ENCODE measurements around the gene ZNF484.
A peak's percentile ranks its signal among the peaks of the same experiment; 100 is the strongest.
"Not testable (repeated sequence)": the region's sequence is repeated elsewhere in the genome, so short reads cannot be mapped to it uniquely, and the experiment has no call there.

Gene ZNF484

DNA sequence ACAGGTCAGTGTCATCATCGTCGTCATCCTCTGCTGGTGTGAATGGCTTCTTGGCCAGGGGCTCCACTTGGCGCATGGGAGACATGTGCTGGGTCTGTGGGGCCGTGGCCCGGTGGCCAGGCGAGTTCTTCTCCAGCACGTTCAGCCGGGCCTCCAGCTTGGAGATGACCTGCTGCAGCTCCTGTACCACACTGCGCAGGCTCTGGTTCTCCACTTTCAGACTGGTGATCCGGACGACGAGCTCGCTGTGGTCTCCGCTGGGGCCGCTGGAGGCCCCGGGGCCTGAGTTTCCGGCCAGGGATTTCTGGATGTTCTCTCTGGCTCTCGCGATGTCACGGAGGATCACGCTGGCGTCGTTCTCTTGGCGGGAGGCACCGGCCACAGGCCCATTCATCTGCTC, 40.6 kb downstream of the ZNF484 start:
- H3K27ac ChIP-seq, result no peak overlapping the region
- no peak for TF ChIP-seq ZFX (IDR thresholded peaks at IDR 0.05)
- TF ChIP-seq, protein P1, sequence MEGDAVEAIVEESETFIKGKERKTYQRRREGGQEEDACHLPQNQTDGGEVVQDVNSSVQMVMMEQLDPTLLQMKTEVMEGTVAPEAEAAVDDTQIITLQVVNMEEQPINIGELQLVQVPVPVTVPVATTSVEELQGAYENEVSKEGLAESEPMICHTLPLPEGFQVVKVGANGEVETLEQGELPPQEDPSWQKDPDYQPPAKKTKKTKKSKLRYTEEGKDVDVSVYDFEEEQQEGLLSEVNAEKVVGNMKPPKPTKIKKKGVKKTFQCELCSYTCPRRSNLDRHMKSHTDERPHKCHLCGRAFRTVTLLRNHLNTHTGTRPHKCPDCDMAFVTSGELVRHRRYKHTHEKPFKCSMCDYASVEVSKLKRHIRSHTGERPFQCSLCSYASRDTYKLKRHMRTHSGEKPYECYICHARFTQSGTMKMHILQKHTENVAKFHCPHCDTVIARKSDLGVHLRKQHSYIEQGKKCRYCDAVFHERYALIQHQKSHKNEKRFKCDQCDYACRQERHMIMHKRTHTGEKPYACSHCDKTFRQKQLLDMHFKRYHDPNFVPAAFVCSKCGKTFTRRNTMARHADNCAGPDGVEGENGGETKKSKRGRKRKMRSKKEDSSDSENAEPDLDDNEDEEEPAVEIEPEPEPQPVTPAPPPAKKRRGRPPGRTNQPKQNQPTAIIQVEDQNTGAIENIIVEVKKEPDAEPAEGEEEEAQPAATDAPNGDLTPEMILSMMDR (conservative IDR thresholded peaks at IDR 0.05), result no peak

DNA sequence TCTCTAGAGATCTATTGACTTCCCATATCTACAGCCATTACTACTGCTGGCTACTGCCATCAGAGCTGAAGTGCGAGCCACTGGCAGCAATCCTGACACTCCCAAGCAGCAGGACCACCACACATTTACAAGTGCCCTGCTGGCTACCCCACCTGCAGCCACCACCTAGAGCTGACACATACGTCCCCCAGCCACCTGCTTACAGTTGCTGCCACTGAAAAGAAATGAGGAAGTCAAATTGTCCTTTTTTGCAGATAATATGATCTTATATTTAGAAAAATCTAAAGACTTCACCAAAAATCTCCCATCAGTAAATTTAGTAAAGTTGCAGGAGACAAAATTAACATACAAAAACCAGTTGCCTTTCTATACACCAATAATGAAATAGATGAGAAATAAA, 48.4 kb downstream of the ZNF484 start:
- TF ChIP-seq ZFX (IDR thresholded peaks at IDR 0.05), result no peak
- TF ChIP-seq, protein P1 (conservative IDR thresholded peaks at IDR 0.05), result no peak
- H3K27ac ChIP-seq, result no peak overlapping the region

DNA sequence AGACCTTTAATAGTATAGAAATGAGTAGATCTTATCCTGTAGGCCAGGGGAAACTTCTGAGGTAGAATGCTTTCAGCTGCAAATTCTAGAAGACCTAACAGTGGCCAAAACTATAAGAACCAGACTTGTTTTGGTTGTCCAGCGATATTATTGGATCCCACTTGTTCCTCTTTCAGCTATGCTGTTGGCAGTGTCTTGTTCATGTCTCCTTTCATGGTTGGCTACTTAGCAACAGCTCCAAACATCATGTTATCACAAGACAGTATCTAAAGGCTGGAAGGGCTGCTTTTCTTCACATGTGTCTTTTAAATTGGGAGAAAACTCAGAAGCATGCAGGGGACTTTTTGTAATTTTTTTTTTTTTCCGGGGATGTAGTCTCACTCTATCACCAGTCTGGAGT, 52.8 kb downstream of the ZNF484 start:
- not testable (repeated sequence) for H3K27ac ChIP-seq

DNA sequence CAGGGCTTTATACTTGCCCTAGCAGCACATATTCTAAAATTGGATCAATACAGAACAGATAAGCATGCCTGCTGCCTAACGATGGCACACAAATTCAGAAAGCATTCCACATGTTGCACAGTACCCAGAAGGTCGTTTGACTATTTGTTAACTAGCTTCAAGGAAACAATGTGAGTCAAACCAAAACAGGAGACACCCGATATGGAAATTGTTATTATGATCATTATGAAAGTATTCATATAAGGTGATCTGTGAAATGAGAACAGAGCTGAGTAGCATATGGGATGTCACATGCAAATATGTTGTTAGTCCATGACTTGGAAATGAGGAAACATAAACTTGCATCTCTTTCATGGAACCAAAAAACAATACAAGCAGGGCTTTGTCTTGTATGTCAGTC, 56.9 kb downstream of the ZNF484 start:
- TF ChIP-seq ZFX (IDR thresholded peaks at IDR 0.05), result no peak
- TF ChIP-seq, protein P1 (conservative IDR thresholded peaks at IDR 0.05), result no peak
- no peak overlapping the region for H3K27ac ChIP-seq

DNA sequence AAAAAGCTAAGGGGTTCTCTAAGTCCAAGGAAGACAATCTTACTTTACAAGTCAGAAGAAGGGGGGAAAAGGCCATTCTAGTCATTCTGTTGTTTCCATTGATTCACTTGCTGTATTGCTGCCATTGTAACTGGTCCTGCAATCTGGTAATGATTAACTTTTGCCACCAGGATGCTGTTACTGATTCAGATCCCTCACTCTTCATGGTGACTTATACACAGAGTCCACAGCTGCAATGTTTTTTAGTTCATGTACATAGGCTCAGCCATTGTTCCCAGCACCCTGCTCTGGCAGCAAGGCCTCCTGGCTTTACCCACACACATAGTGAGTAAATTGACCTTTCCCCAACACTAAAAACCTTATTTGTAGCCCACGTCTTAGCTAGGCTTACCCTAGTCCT, 57.9 kb downstream of the ZNF484 start:
- not testable (repeated sequence) for H3K27ac ChIP-seq

DNA sequence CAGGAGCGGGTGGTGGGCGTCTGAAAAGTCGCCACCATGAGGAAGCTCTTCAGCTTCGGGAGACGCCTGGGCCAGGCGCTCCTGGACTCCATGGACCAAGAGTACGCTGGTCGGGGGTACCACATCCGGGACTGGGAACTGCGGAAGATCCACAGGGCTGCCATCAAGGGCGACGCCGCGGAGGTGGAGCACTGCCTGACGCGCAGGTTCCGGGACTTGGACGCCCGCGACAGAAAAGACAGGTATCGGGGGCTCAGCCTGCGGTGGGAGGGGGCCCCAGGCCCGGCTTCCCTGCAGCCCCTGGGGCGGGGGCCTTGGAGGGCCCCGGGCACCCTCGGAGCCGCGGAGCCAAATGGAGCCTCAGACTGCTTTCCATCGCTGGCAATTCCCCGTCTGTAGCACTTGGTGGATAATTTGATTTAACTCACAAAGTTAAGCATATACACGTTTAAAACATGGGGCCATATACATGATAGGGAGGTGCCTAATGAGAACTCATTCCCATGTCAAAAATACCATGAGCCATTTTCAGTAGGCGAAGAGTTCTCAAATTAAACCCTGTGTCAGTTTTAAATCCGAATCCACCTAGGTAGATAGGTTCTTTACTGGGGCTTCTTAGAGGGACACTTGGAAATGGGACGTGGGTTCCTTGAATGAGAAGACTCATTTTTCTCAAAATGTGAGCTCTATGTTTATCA, 68.1 kb downstream of the ZNF484 start:
- H3K27ac ChIP-seq, result not testable (repeated sequence)

DNA sequence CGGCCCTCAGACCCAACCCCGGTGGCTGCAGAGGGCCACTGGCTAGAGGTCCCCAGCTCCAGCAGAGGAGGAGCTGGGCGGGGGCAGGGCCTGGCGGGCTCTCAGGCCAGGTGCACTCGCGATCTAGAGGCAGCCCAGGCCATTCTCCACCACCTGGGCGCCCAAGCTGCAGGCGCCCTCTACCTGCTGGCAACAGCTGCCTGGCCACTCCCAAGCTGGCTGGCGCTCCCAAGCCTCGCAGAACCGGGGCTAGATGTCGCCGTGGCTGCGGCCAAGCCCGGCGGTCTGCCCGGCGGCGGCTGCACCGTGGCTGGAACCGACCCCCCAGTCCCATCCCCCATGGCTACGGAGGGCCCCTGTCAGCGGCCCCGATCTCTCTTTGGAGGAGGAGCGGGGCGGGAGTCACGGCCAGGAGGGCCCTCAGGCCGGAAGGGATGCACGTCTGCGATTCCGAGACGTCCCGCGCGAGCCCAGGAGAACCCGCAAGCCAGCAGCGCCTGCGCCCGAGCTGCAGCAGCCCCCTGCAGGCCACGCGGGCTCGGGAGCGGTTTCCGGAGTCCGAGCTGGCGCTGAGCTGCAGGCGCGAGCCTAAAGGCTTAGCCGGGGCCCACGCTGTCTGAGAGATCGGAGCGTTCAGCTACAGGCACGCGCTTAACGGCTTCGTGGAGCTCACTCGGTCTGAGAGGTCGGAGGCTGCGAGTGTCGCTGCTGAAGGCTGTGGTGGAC, 68.9 kb downstream of the ZNF484 start:
- no peak overlapping the region for H3K27ac ChIP-seq
- no peak for TF ChIP-seq ZFX (IDR thresholded peaks at IDR 0.05)
- TF ChIP-seq, protein P1 (conservative IDR thresholded peaks at IDR 0.05), result peak; percentile 68

DNA sequence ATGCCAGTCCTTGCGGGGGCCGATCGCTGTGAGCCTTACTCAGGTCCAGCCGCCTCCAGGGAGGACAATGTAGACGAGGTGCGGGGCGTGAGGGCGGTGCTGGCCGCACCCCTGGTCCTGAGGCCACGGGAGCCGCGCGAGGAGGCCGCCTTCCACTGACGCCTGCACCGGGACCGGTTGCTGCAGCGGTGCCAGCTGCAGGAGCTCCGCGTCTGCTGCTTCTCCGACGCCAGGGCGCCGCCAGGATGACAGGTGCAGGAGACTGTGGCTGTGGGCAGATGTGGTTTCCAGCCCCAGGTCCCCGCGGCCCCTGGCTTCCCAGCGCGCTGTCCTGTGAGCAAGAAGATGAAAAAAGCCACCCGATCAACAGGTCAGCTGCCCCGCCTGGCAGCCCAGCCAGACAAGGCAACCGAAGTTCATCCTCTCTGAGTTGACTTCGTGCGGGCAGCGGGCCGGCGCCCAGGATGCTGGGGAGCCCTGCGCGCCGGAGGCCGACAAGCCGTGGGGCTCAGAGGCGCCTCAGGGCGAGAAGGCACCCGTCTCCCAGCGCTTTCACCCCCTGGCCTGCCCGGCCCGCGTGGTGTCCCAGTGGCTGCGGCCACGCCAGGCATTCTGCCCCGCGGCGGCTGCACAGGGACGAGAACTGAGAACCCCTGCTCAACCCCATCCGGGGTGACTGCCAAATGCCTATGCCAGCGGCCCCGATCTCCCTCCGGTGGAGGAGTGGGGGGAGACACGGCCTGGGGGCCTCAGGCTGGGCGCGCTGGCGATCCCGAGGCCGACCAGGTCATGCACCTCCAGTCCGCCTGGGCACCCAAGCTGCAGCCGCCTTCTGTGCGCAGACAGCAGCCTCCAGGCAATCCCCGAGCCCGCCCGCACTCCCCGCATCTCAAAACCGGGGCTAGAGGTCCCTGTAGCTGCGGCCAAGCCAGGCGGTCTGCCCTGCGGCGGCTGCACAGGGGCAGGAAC, 69.8 kb downstream of the ZNF484 start:
- TF ChIP-seq ZFX (IDR thresholded peaks at IDR 0.05), result no peak
- TF ChIP-seq, protein P1 (conservative IDR thresholded peaks at IDR 0.05), result no peak
- H3K27ac ChIP-seq, result no peak overlapping the region

All from C4-2B (cell line).